Midbrain (tissue), 1 donor: Measurements from ENCODE around the gene HDAC4.

Experiments used
- DNase-seq: peaks from one replicate; lab custom pipeline; 2025; lab: John Stamatoyannopoulos, UW

Gene HDAC4

GRCh38 chr2:239383759-239384156 lies 17.1 kb downstream of the HDAC4 start:
- no peak for DNase-seq

GRCh38 chr2:239383036-239383758 lies 17.6 kb downstream of the HDAC4 start:
- DNase-seq: no peak

- no peak for DNase-seq
These were observed 18.4 kb downstream of the HDAC4 start for GRCh38 chr2:239382384-239382880.

- no peak for DNase-seq
These were observed 19.1 kb downstream of the HDAC4 start for GRCh38 chr2:239381709-239382134.

- DNase-seq: peak; percentile 37
These were observed 19.8 kb downstream of the HDAC4 start for GRCh38 chr2:239380831-239381708.

GRCh38 chr2:239379641-239380170 lies 21.1 kb downstream of the HDAC4 start:
- no peak for DNase-seq

- no peak for DNase-seq
These were observed 21.7 kb downstream of the HDAC4 start for GRCh38 chr2:239378918-239379640.

- DNase-seq: no peak
These were observed 22.6 kb downstream of the HDAC4 start for GRCh38 chr2:239378021-239378917.

GRCh38 chr2:239377591-239377990 lies 23.2 kb downstream of the HDAC4 start:
- DNase-seq: no peak

GRCh38 chr2:239376942-239377531 lies 23.8 kb downstream of the HDAC4 start:
- DNase-seq: no peak

- no peak for DNase-seq
These were observed 24.5 kb downstream of the HDAC4 start for GRCh38 chr2:239376351-239376750.

GRCh38 chr2:239375278-239376061 lies 25.4 kb downstream of the HDAC4 start:
- no peak for DNase-seq

GRCh38 chr2:239374896-239375277 lies 25.9 kb downstream of the HDAC4 start:
- no peak for DNase-seq

- DNase-seq: no peak
These were observed 28.0 kb downstream of the HDAC4 start for GRCh38 chr2:239372835-239373234.

- DNase-seq: no peak
These were observed 28.8 kb downstream of the HDAC4 start for GRCh38 chr2:239371726-239372686.

GRCh38 chr2:239370876-239371725 lies 29.7 kb downstream of the HDAC4 start:
- DNase-seq: no peak

GRCh38 chr2:239370403-239370802 lies 30.4 kb downstream of the HDAC4 start:
- no peak for DNase-seq
